ENCODE results near the gene ITPRID1.
"Not testable (repeated sequence)": the region's sequence is repeated elsewhere in the genome, so short reads cannot be mapped to it uniquely, and the experiment has no call there.

ITPRID1 gene

GRCh38 chr7:31513790-31514189 is at the start of gene ITPRID1:
Gene ITPRID1, plus strand, starts transcription at chr7:31514090. Its CDS starts 38,935 bp downstream, at chr7:31553025.
- DNase-seq = no peak

- no peak for DNase-seq
Observed at GRCh38 chr7:31464601-31465000, 49.3 kb upstream of the ITPRID1 start.

- no peak for DNase-seq
Observed at GRCh38 chr7:31465285-31465684, 48.6 kb upstream of the ITPRID1 start.

- no peak for DNase-seq
Observed at GRCh38 chr7:31466036-31466435, 47.9 kb upstream of the ITPRID1 start.

GRCh38 chr7:31470883-31471282 is 43.0 kb upstream of the ITPRID1 start:
- not testable (repeated sequence) for DNase-seq

GRCh38 chr7:31475368-31475767 is 38.5 kb upstream of the ITPRID1 start:
- no peak for DNase-seq

- no peak for DNase-seq
Observed at GRCh38 chr7:31476073-31476745, 37.7 kb upstream of the ITPRID1 start.

GRCh38 chr7:31476941-31477677 is 36.8 kb upstream of the ITPRID1 start:
- DNase-seq = no peak

- no peak for DNase-seq
Observed at GRCh38 chr7:31478018-31478417, 35.9 kb upstream of the ITPRID1 start.

- DNase-seq = no peak
Observed at GRCh38 chr7:31478721-31479120, 35.2 kb upstream of the ITPRID1 start.

- no peak for DNase-seq
Observed at GRCh38 chr7:31487071-31487470, 26.8 kb upstream of the ITPRID1 start.

- DNase-seq = no peak
Observed at GRCh38 chr7:31487476-31487875, 26.4 kb upstream of the ITPRID1 start.

GRCh38 chr7:31488562-31489203 is 25.2 kb upstream of the ITPRID1 start:
- no peak for DNase-seq

- no peak for DNase-seq
Observed at GRCh38 chr7:31490796-31491314, 23.0 kb upstream of the ITPRID1 start.

- DNase-seq = no peak
Observed at GRCh38 chr7:31492086-31492485, 21.8 kb upstream of the ITPRID1 start.

- no peak for DNase-seq
Observed at GRCh38 chr7:31493714-31494181, 20.1 kb upstream of the ITPRID1 start.

- no peak for DNase-seq
Observed at GRCh38 chr7:31494421-31494820, 19.5 kb upstream of the ITPRID1 start.

GRCh38 chr7:31495653-31496052 is 18.2 kb upstream of the ITPRID1 start:
- DNase-seq = no peak

GRCh38 chr7:31497516-31497915 is 16.4 kb upstream of the ITPRID1 start:
- DNase-seq = no peak

GRCh38 chr7:31500656-31501055 is 13.2 kb upstream of the ITPRID1 start:
- DNase-seq = no peak

- DNase-seq = no peak
Observed at GRCh38 chr7:31508823-31509222, 5.1 kb upstream of the ITPRID1 start.

- DNase-seq = no peak
Observed at GRCh38 chr7:31512166-31512565, 1.7 kb upstream of the ITPRID1 start.

GRCh38 chr7:31516680-31517502 is 3.0 kb downstream of the ITPRID1 start:
- no peak for DNase-seq

All from NCI-H2171 (cell line).